CD14-positive monocyte (primary cell): ENCODE results near the gene EMC10. TPM values are rescaled to one million over a fixed set of nuclear protein-coding genes. Genes with fewer than 3 reads are reported as not detected.

Experiments used
- DNase-seq, 3 donors: peaks; one replicate each; pipeline ENCODE4 v3.0.0-alpha.2; 2011 to 2022
- H2AFZ ChIP-seq: 2 replicates; pipeline ENCODE4 v1.6.0; 2012; ENCODE audit warnings: mild to moderate bottlenecking, low read depth, low read length, inconsistent platforms; ENCODE audit not compliant: insufficient read depth, poor library complexity, severe bottlenecking
- H3K27ac ChIP-seq, 2 donors: 1 replicate in 1 of 2; 2 replicates in 1 of 2; pipeline ENCODE4 v1.5.1; 2012 to 2013; ENCODE audit warnings: low read length in 2 of 2, control low read depth in 1 of 2, inconsistent platforms in 1 of 2, low read depth in 1 of 2, mild to moderate bottlenecking in 1 of 2
- H3K27me3 ChIP-seq, 2 donors: one replicate each; pipeline versions ENCODE4 v1.6.0 to v1.6.1; 2011 to 2013; ENCODE audit warnings: low read length in 2 of 2; ENCODE audit not compliant: control insufficient read depth in 2 of 2, insufficient read depth in 2 of 2
- H3K36me3 ChIP-seq, 2 donors: replicated peaks in 1 of 2; 1 replicate in 1 of 2; 2 replicates in 1 of 2; pipeline versions ENCODE4 v1.5.1 to v1.6.1; 2012 to 2013; ENCODE audit warnings: low read length in 2 of 2, control low read depth in 1 of 2, inconsistent platforms in 1 of 2, mild to moderate bottlenecking in 1 of 2; ENCODE audit not compliant: insufficient read depth in 2 of 2, control insufficient read depth in 1 of 2
- H3K4me1 ChIP-seq, 2 donors: 1 replicate in 1 of 2; 2 replicates in 1 of 2; pipeline versions ENCODE4 v1.5.1 to v1.6.1; 2012 to 2013; ENCODE audit warnings: low read length in 2 of 2, control low read depth in 1 of 2, inconsistent platforms in 1 of 2, mild to moderate bottlenecking in 1 of 2, moderate library complexity in 1 of 2; ENCODE audit not compliant: insufficient read depth in 2 of 2, control insufficient read depth in 1 of 2
- H3K4me2 ChIP-seq: replicated peaks from 2 replicates; pipeline ENCODE3; 2012; ENCODE audit warnings: low read length, moderate library complexity, mild to moderate bottlenecking; ENCODE audit not compliant: poor library complexity, severe bottlenecking; ENCODE audit errors: extremely low read depth
- H3K4me3 ChIP-seq, 3 experiments: fragments of 200-600 bp in 1 of 3; sonication (generic) in 1 of 3; replicated peaks in 1 of 3; 1 replicate in 2 of 3; 2 replicates in 1 of 3; pipeline ENCODE4 v1.5.1; 2011 to 2013; ENCODE audit warnings: low read length in 3 of 3, mild to moderate bottlenecking in 3 of 3, control low read depth in 2 of 3, low read depth in 2 of 3, inconsistent platforms in 1 of 3, moderate library complexity in 1 of 3
- H3K79me2 ChIP-seq: 2 replicates; pipeline ENCODE4 v1.6.0; 2012; ENCODE audit warnings: mild to moderate bottlenecking, control low read depth, inconsistent platforms, low read length, moderate library complexity; ENCODE audit not compliant: insufficient read depth
- H3K9ac ChIP-seq: 2 replicates; pipeline ENCODE4 v1.6.0; 2017; ENCODE audit warnings: low read length, mild to moderate bottlenecking; ENCODE audit not compliant: insufficient read depth, poor library complexity, severe bottlenecking
- H3K9me3 ChIP-seq, 2 donors: replicated peaks in 1 of 2; 1 replicate in 1 of 2; 2 replicates in 1 of 2; pipeline versions ENCODE4 v1.5.1 to v1.6.1; 2012 to 2013; ENCODE audit warnings: low read length in 2 of 2, control low read depth in 1 of 2; ENCODE audit not compliant: control insufficient read depth in 1 of 2, insufficient read depth in 1 of 2
- H4K20me1 ChIP-seq: 2 replicates; pipeline ENCODE4 v1.6.0; 2012; ENCODE audit warnings: mild to moderate bottlenecking, low read length, control low read depth, moderate library complexity; ENCODE audit not compliant: insufficient read depth
- H3K27ac Mint-ChIP-seq, 7 donors: one replicate each; pipeline ENCODE4 v1.8.0; 2020; ENCODE audit warnings: mild to moderate bottlenecking in 7 of 7, mixed read lengths in 7 of 7, moderate library complexity in 6 of 7, inconsistent platforms in 2 of 7
- H3K27me3 Mint-ChIP-seq, 3 donors: one replicate each; pipeline ENCODE4 v1.8.0; 2021 to 2022; ENCODE audit warnings: low read depth in 3 of 3, mild to moderate bottlenecking in 3 of 3, mixed read lengths in 3 of 3, moderate library complexity in 3 of 3, inconsistent platforms in 1 of 3
- H3K36me3 Mint-ChIP-seq, 2 donors: one replicate each; pipeline ENCODE4 v1.8.0; 2020; ENCODE audit warnings: mixed read lengths in 2 of 2, inconsistent platforms in 1 of 2, mild to moderate bottlenecking in 1 of 2
- H3K4me1 Mint-ChIP-seq: one replicate; pipeline ENCODE4 v1.8.0; 2020; ENCODE audit warnings: mild to moderate bottlenecking, mixed read lengths
- H3K4me3 Mint-ChIP-seq, 2 donors: one replicate each; pipeline ENCODE4 v1.8.0; 2020; ENCODE audit warnings: mild to moderate bottlenecking in 2 of 2, mixed read lengths in 2 of 2, moderate library complexity in 1 of 2
- H3K9me3 Mint-ChIP-seq, 7 donors: one replicate each; pipeline ENCODE4 v1.8.0; 2020 to 2022; ENCODE audit warnings: mixed read lengths in 7 of 7, mild to moderate bottlenecking in 6 of 7, moderate library complexity in 6 of 7, inconsistent platforms in 2 of 7
- WGBS: methylation state at CpG from one replicate; pipeline ENCODE4 v1.1.5; 2013; ENCODE audit warnings: missing lambda C conversion rate; ENCODE audit not compliant: insufficient coverage; 5-methylcytosine and 5-hydroxymethylcytosine counted together
- intact Hi-C, 2 donors: fragments of 100-400 bp; cut with micrococcal nuclease; formaldehyde crosslinking; loops; one replicate each; pipeline versions ENCODE4 v1.15.0 to v1.15.1; 2023
- polyA plus RNA-seq, 3 donors: library from polyadenylated mRNA; depleted of rRNA in 1 of 3; unstranded in 2 of 3; stranded (reverse) in 1 of 3; fragments of 300-500 nt in 2 of 3; fragments of >200 nt in 1 of 3; fragmentation: Illumina TruSeq in 2 of 3; gene quantifications; 1 replicate in 2 of 3; 2 replicates in 1 of 3; pipeline ENCODE4 v1.2.3, GENCODE V29; 2012 to 2021
- TF ChIP-seq, protein P1 (sequence below): fragments of 200-600 bp; IDR thresholded peaks from one replicate; pipeline ENCODE4 v1.8.0; 2022; ENCODE audit warnings: antibody characterized with exemption, mild to moderate bottlenecking

The EMC10 gene
- polyA plus RNA-seq, 3 donors = 8.5 to 50.4 (median 9.3) TPM

DNA sequence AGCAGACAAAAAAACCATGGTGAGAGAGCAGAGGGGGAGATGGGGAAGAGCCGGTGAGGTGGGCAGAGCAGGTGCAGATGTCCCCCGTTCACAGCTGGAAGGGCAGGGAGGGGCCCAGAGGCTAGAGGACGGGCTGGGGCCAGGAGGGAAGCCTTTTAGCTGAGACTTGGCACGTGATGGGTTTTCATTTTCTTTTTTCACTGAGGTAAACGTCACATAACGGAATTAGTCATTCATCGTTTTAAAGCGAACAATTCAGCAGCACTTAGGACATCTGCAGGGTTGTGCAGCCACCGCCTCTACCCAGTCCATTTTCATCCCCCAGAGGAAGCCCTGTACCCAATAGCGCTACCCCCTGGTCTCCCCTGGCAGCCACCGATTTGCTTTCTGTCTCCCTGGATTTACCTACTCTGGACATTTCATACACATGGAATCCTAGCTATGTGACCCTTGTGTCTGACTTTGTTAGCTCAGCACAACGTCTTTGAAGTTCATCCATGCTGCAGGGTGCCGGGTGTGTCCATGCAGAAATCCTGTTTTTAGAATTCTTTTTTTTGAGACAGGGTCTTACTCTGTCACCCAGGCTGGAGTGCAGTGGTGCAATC is 16.0 kb upstream of the EMC10 start:
- peak overlapping the region in 1 of 2 donors; percentile 49 for H3K4me3 Mint-ChIP-seq
- Histone ChIP-seq H3K36me3 (no peaks in the 10 kb centered on the region), H3K79me2 (no peaks in the 10 kb centered on the region), H3K4me2 (no peak overlapping the region), H3K9ac (no peak overlapping the region), H3K27ac (no peak overlapping the region), H3K27me3 (peaks cover 0 to 7% of the 10 kb centered on the region in 2 donors), H4K20me1 (no peaks in the 10 kb centered on the region), H2AFZ (no peak overlapping the region), H3K4me3 (no peak overlapping the region), H3K4me1 (no peaks in the 10 kb centered on the region), H3K9me3 (no peaks in the 10 kb centered on the region)
- H3K4me1 Mint-ChIP-seq = peaks cover 5% of the 10 kb centered on the region
- H3K27ac Mint-ChIP-seq = peak overlapping the region in 2 of 7 donors; percentile 33 to 45
- peaks cover 17 to 48% (median 19%) of the 10 kb centered on the region in 3 donors for H3K27me3 Mint-ChIP-seq
- TF ChIP-seq, protein P1, sequence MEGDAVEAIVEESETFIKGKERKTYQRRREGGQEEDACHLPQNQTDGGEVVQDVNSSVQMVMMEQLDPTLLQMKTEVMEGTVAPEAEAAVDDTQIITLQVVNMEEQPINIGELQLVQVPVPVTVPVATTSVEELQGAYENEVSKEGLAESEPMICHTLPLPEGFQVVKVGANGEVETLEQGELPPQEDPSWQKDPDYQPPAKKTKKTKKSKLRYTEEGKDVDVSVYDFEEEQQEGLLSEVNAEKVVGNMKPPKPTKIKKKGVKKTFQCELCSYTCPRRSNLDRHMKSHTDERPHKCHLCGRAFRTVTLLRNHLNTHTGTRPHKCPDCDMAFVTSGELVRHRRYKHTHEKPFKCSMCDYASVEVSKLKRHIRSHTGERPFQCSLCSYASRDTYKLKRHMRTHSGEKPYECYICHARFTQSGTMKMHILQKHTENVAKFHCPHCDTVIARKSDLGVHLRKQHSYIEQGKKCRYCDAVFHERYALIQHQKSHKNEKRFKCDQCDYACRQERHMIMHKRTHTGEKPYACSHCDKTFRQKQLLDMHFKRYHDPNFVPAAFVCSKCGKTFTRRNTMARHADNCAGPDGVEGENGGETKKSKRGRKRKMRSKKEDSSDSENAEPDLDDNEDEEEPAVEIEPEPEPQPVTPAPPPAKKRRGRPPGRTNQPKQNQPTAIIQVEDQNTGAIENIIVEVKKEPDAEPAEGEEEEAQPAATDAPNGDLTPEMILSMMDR = no peak
- DNase-seq = peak in 1 of 3 donors; percentile 23
- no peaks in the 10 kb centered on the region for H3K36me3 Mint-ChIP-seq
- intact Hi-C loops = loop anchor here in 1 of 2 donors (2.0 kb wide), 1 partner anchor 45 kb away; no protein-coding TSS in a partner anchor
- WGBS = 58% methylated on average over 13 of the region's 13 CpGs
- peaks cover 0 to 4% (median 0%) of the 10 kb centered on the region in 7 donors for H3K9me3 Mint-ChIP-seq

DNA sequence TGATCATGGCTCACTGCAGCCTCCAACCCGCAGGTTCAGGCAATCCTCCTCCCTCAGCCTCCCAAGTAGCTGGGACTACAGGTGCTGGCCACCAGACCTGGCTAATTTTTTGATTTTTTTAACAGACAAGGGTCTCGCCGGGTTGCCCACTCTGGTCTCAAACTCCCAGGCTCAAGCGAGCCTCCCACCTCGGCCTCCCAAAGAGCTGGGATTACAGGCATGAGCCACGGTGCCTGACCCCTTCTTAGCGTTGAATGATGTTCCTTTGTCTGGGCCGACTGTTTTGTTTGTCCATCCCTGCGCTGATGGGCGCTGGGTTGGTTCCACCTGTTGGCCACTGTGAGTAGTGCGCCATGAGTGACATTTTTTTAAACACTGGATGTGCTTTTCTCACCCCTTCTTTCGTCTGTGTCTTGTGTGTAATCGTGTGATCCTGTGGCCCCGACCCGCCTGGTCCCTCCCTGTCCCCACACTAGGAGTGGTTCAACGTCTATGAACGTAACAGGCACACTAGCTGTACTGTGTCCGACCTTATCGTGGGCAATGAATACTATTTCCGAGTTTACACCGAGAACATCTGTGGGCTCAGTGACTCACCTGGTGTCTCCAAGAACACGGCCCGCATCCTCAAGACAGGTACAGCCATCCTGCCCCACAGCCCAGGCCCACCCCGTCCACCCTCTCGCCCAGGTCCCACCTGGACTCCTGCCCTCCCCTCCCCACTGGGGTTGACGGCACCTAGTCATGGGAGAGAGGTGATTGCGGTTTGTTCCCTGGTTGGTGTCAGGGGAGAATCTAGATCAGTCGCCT is 15.0 kb upstream of the EMC10 start:
- 30% methylated on average over 23 of the region's 28 CpGs for WGBS
- Mint-ChIP-seq H3K9me3 (peaks cover 0 to 4% (median 0%) of the 10 kb centered on the region in 7 donors), H3K36me3 (no peaks in the 10 kb centered on the region), H3K4me1 (peaks cover 5% of the 10 kb centered on the region), H3K27ac (peak overlapping the region in 1 of 7 donors; percentile 10), H3K27me3 (peaks cover 14 to 44% (median 19%) of the 10 kb centered on the region in 3 donors), H3K4me3 (no peak overlapping the region)
- Histone ChIP-seq H3K4me1 (no peaks in the 10 kb centered on the region), H4K20me1 (no peaks in the 10 kb centered on the region), H3K36me3 (no peaks in the 10 kb centered on the region), H3K27ac (no peak overlapping the region), H3K4me2 (no peak overlapping the region), H2AFZ (no peak overlapping the region), H3K4me3 (no peak overlapping the region), H3K9ac (no peak overlapping the region), H3K27me3 (peaks cover 0 to 7% of the 10 kb centered on the region in 2 donors), H3K9me3 (no peaks in the 10 kb centered on the region), H3K79me2 (no peaks in the 10 kb centered on the region)
- intact Hi-C loops = loop anchor here in 1 of 2 donors (1.0 to 2.0 kb wide), 3 partner anchors 46 to 104 kb away; no protein-coding TSS in a partner anchor
- DNase-seq = peak; percentile 64 to 70 (median 67)
- TF ChIP-seq, protein P1 = peak; percentile 82
